HL-60 (cell line): Measurements from ENCODE around the gene CACTIN.

Source experiments
- CTCF ChIP-seq: IDR thresholded peaks from one replicate; pipeline ENCODE4 v1.5.1; 2011; ENCODE audit warnings: low read length, control low read depth, inconsistent platforms; ENCODE audit not compliant: insufficient read depth
- GABPA ChIP-seq: IDR thresholded peaks from 2 replicates; pipeline ENCODE4 v1.6.1; 2012; ENCODE audit warnings: low read depth
- POLR2AphosphoS5 ChIP-seq: IDR thresholded peaks from 2 replicates; pipeline ENCODE4 v1.6.1; 2012; ENCODE audit warnings: low read depth
- SPI1 ChIP-seq: IDR thresholded peaks from 2 replicates; pipeline ENCODE4 v1.6.1; 2012; ENCODE audit warnings: low read depth, mild to moderate bottlenecking, borderline replicate concordance
- TF ChIP-seq, protein P1 (sequence below): IDR thresholded peaks from 2 replicates; pipeline ENCODE4 v1.6.1; 2012; ENCODE audit warnings: low read depth; ENCODE audit not compliant: insufficient replicate concordance

DNA sequence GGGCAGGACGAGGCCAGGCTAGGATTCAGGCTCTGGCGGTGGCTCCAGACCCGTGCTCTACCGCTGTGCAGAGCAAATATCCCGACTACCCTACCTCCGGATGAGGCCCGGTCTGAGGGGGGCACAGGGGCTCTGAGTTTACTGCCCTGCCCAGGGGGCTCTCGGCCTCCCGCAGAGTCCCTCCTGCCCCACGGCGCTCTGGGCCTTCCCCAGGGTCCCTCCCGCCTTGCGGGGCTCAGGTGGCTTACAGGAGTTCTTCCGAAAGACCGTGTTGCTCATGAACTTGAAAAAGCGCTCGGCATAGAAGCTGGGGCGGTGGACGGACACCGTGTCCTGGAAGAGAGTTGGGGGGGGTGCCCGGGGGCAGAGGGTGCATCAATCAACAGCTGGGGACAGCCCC, 19.1 kb upstream of the CACTIN start:
- TF ChIP-seq CTCF (no peak), POLR2AphosphoS5 (no peak), GABPA (no peak), SPI1 (no peak)
- TF ChIP-seq, protein P1, sequence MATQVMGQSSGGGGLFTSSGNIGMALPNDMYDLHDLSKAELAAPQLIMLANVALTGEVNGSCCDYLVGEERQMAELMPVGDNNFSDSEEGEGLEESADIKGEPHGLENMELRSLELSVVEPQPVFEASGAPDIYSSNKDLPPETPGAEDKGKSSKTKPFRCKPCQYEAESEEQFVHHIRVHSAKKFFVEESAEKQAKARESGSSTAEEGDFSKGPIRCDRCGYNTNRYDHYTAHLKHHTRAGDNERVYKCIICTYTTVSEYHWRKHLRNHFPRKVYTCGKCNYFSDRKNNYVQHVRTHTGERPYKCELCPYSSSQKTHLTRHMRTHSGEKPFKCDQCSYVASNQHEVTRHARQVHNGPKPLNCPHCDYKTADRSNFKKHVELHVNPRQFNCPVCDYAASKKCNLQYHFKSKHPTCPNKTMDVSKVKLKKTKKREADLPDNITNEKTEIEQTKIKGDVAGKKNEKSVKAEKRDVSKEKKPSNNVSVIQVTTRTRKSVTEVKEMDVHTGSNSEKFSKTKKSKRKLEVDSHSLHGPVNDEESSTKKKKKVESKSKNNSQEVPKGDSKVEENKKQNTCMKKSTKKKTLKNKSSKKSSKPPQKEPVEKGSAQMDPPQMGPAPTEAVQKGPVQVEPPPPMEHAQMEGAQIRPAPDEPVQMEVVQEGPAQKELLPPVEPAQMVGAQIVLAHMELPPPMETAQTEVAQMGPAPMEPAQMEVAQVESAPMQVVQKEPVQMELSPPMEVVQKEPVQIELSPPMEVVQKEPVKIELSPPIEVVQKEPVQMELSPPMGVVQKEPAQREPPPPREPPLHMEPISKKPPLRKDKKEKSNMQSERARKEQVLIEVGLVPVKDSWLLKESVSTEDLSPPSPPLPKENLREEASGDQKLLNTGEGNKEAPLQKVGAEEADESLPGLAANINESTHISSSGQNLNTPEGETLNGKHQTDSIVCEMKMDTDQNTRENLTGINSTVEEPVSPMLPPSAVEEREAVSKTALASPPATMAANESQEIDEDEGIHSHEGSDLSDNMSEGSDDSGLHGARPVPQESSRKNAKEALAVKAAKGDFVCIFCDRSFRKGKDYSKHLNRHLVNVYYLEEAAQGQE: no peak
